ACC112 (cell line): ENCODE measurements around the gene ACE2.
A peak's percentile ranks its signal among the peaks of the same experiment; 100 is the strongest.

Experiments
- H2AFZ ChIP-seq: fragments of 200-600 bp; sonication (generic); one replicate; pipeline ENCODE4 v1.6.0; 2017; ENCODE audit warnings: antibody characterized with exemption, low read length; ENCODE audit not compliant: unreplicated experiment
- H3K27ac ChIP-seq: fragments of 200-600 bp; sonication (generic); 2 replicates; pipeline ENCODE4 v1.5.1; 2014; ENCODE audit warnings: low read depth, mild to moderate bottlenecking, antibody characterized with exemption, low read length, moderate library complexity
- H3K27me3 ChIP-seq: fragments of 200-600 bp; sonication (generic); 2 replicates; pipeline ENCODE4 v1.6.1; 2014; ENCODE audit warnings: mild to moderate bottlenecking, antibody characterized with exemption, low read length, moderate library complexity, mixed read lengths; ENCODE audit not compliant: insufficient read depth
- H3K36me3 ChIP-seq: fragments of 200-600 bp; sonication (generic); 2 replicates; pipeline ENCODE4 v1.6.1; 2016; ENCODE audit warnings: mild to moderate bottlenecking, antibody characterized with exemption, low read length, moderate library complexity, mixed read lengths; ENCODE audit not compliant: insufficient read depth
- H3K4me1 ChIP-seq: fragments of 200-600 bp; sonication (generic); one replicate; pipeline ENCODE4 v1.6.1; 2016; ENCODE audit warnings: low read length, mixed read lengths; ENCODE audit not compliant: insufficient read depth, unreplicated experiment, control insufficient read depth
- H3K4me3 ChIP-seq: fragments of 200-600 bp; sonication (generic); 2 replicates; pipeline ENCODE4 v1.5.1; 2014; ENCODE audit warnings: mild to moderate bottlenecking, low read depth, low read length
- H3K79me2 ChIP-seq: fragments of 200-600 bp; sonication (generic); one replicate; pipeline ENCODE4 v1.6.0; 2016; ENCODE audit warnings: low read length; ENCODE audit not compliant: control insufficient read depth, unreplicated experiment, insufficient read depth

Gene ACE2

DNA sequence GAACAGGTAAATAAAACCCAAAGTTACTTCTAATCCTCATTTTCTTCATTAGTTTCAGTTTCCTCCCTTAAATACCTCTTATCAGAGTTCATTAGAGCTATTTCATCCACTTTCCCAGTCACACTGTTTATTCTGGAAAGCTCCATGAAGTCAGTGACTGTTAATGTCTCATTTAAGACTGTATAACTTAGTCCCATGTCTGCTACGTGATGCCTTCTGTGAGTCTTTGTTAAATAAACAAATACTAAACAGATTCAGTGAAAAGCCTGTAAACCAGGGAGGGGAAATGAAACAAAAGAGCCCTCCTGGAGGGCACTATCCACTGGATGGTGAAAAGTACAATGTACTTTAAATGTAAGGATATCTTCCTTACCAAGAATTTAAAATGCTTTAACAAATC is 24.7 kb downstream of the ACE2 start:
- Histone ChIP-seq H2AFZ (peak overlapping the region; percentile 38), H3K4me1 (no peaks in the 10 kb centered on the region), H3K36me3 (no peaks in the 10 kb centered on the region), H3K79me2 (no peaks in the 10 kb centered on the region), H3K4me3 (no peak overlapping the region), H3K27ac (no peak overlapping the region), H3K27me3 (peaks cover 10% of the 10 kb centered on the region; the same call in 1 of the 2 replicates)

DNA sequence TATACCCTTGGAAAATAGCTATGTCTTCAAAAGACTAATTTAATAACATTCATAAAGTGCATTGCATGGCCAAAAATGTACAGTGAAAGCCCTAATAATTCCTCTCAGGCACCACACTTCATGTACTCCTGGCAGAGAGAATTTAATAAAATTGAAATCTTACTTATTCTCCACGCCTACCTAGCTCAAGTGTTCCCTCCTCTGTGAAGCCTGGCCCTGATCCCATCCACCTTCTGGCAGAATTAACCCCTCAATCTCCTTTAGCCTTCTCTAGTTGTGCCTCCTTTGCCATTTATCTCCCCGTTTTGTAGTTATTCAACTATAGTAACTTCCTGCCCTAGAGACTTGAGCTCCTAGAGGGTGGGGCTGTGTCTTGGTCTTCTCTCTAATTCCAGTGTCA is 26.7 kb downstream of the ACE2 start:
- no peak overlapping the region for H3K4me3 ChIP-seq
- no peak overlapping the region for H3K27ac ChIP-seq
- H2AFZ ChIP-seq: no peak overlapping the region
- H3K36me3 ChIP-seq: no peaks in the 10 kb centered on the region
- H3K4me1 ChIP-seq: no peaks in the 10 kb centered on the region
- no peaks in the 10 kb centered on the region for H3K79me2 ChIP-seq
- H3K27me3 ChIP-seq: peaks cover 21% of the 10 kb centered on the region; the same call in 1 of the 2 replicates

DNA sequence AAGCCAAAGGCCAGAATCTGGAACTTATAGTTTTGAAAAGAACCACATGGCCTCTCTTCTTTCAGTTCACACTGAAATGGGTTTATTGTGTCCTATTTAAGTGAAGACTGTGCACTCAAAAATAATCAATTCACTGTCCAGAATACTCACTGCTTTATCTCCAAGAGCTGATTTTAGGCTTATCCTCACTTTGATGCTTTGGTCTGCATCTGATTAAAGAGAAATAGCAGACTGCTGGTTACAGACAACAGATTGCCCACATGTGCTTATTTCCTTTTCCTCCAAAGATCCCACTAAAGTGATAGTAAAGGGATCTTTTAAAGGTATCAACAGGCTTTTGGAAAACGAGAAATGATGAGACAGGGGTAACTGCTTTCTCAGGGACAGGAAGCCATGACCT is 30.6 kb downstream of the ACE2 start:
- peaks cover 19% of the 10 kb centered on the region; the same call in 1 of the 2 replicates for H3K27me3 ChIP-seq
- no peak overlapping the region for H2AFZ ChIP-seq
- H3K4me3 ChIP-seq: no peak overlapping the region
- no peaks in the 10 kb centered on the region for H3K36me3 ChIP-seq
- no peaks in the 10 kb centered on the region for H3K4me1 ChIP-seq
- H3K27ac ChIP-seq: no peak overlapping the region
- no peaks in the 10 kb centered on the region for H3K79me2 ChIP-seq

DNA sequence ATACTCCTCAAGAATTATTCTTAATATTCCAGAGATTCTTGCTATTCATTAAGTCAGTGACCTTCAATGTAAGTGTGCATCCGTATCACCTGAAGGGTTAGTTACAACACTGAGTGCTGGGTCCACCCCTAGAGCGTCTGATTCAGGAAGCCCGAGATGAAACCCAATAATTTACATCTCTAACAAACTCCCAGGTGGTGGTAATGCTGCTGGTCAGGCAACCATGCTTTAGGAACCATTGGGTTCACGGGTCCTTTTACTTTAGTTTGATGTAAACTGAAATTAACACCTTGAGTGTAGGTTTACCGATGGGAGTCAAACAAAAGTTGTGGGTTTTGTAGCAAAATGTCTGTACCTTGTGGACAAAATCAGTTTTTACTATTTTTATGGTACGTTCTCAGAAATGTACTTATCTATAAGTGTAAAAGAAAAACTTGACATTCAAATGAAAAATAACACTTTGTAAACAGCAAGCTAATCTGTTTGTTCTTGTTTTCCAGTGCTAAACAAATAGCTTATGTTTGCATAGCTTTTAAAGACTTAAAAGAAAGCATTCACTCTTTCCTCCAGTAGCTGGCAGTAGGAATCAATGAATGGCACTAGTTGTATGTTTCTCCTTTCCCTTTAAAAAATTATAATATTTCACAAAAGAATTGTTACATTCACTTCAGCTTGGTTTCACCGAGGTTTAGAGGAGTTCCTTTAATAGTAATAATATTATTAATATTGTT is 32.7 kb downstream of the ACE2 start:
- Histone ChIP-seq H2AFZ (no peak overlapping the region), H3K36me3 (no peaks in the 10 kb centered on the region), H3K4me1 (no peaks in the 10 kb centered on the region), H3K79me2 (no peaks in the 10 kb centered on the region), H3K27me3 (peaks cover 19% of the 10 kb centered on the region; the same call in 1 of the 2 replicates), H3K4me3 (no peak overlapping the region), H3K27ac (no peak overlapping the region)

DNA sequence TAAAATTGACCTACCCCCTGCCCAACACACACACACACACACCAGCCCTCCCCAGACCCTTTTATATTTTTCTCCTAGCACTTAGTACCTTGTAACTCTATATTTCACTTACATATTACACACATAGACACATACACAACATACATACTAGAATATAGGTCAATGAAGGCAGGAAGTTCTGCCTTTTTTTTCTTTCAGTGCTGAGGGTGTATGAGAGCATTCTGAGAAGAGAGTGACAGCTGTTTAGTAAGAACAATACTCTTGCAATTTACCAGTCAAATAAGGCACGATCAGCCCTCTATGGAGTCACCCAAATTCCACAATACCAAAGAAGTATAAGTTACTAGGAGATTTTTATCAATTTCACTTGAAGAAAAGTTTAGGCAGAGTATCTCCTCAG is 33.5 kb downstream of the ACE2 start:
- H3K4me1 ChIP-seq: no peaks in the 10 kb centered on the region
- H3K27me3 ChIP-seq: peaks cover 19% of the 10 kb centered on the region; the same call in 1 of the 2 replicates
- no peak overlapping the region for H3K4me3 ChIP-seq
- H3K36me3 ChIP-seq: no peaks in the 10 kb centered on the region
- H3K27ac ChIP-seq: no peak overlapping the region
- H3K79me2 ChIP-seq: no peaks in the 10 kb centered on the region
- H2AFZ ChIP-seq: no peak overlapping the region

DNA sequence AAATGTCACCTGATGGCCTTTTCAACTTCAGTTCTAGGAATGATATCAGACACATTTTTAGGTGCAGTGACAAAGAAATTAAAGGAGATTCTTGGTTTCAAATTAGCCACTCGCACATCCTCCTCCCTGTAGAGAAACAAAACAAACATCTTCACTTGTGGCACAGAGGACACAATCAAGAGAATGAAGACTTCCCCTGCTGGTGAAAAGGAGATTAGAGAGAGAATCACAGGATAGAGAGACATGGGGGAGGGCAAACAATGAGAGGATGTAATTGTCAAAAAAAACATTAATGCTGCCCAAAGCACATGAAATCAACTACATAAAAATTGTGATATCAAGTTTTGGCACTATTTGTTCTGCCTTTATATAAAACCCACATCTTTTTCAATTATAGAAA is 34.5 kb downstream of the ACE2 start:
- Histone ChIP-seq H2AFZ (no peak overlapping the region), H3K36me3 (no peaks in the 10 kb centered on the region), H3K27me3 (peaks cover 21% of the 10 kb centered on the region; the same call in 1 of the 2 replicates), H3K27ac (no peak overlapping the region), H3K4me3 (no peak overlapping the region), H3K4me1 (no peaks in the 10 kb centered on the region), H3K79me2 (no peaks in the 10 kb centered on the region)

DNA sequence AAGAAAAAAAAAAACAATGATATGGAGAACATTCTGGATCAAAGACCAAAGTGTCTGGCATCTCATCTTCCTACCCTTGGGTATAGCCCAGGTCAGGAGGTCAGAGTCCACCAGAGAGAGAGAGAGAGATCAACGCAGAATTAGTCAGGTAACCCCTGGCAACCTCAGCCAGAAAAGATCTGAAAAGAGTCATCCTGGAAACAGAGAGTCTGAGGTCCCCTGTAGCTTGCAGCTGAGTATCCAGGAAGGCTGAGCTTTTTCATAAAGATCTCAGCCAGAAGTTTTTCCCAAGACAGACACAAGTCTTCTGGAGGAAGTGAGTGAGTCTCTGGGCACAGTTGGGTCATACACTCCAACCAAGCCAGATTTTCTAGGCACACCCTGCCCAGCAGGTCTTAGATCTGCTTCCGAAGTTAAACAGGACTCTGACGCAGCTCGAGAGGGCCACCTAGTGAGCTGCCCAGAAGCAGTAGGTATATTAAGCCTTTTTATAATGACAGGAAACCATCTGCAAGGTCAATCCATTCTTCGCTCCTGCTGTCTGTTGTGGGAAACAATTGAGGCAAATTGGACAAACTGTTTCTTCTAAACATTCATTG is 35.7 kb downstream of the ACE2 start:
- Histone ChIP-seq H3K4me3 (no peak overlapping the region), H3K4me1 (no peaks in the 10 kb centered on the region), H3K27me3 (peaks cover 15% of the 10 kb centered on the region; the same call in 1 of the 2 replicates), H2AFZ (no peak overlapping the region), H3K27ac (no peak overlapping the region), H3K36me3 (no peaks in the 10 kb centered on the region), H3K79me2 (no peaks in the 10 kb centered on the region)

DNA sequence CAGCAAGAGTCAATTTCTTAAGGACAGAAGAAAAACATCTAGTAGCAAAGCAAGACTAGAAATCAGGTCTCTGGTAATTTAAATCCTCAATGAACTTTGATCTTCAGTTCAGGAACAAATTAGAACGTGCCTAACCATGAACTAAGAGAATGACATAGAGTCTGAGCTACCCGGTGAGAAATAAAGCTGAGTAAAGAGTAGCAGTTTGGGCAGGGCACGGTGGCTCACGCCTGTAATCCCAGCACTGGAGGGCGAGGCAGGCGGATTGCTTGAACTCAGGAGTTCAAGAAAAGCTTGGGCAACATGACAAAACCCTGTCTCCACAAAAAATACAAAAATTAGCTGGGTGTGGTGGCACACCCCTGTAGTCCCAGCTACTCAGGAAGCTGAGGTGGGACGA is 37.7 kb downstream of the ACE2 start:
- no peak overlapping the region for H3K27ac ChIP-seq
- H3K36me3 ChIP-seq: no peaks in the 10 kb centered on the region
- no peak overlapping the region for H3K4me3 ChIP-seq
- H3K27me3 ChIP-seq: peaks cover 7% of the 10 kb centered on the region; the same call in 1 of the 2 replicates
- H3K4me1 ChIP-seq: no peaks in the 10 kb centered on the region
- H2AFZ ChIP-seq: no peak overlapping the region
- no peaks in the 10 kb centered on the region for H3K79me2 ChIP-seq

DNA sequence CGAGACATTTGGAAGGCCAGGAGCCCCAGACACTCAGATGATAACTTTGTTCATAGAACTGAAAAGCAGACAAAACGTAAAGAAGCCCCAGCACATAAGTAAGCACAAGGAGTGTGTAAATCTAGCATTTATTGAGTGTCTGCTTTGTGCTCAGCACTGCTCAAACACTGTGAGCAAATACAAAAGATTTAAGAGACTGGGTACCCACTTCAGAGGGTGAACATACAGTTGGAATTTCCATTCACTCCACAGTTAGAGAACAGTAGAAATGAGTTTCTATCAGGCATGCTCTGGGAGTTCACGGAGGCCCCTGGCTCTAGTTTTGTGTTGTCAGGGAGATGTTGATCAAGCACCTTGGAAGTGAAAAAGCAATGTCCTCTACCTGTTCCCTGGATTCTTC is 39.8 kb downstream of the ACE2 start:
- Histone ChIP-seq H2AFZ (no peak overlapping the region), H3K36me3 (no peaks in the 10 kb centered on the region), H3K27ac (no peak overlapping the region), H3K4me1 (no peaks in the 10 kb centered on the region), H3K27me3 (0 out of 2 replicates have a peak, but pooled peaks cover 4% of the 10 kb centered on the region), H3K79me2 (no peaks in the 10 kb centered on the region), H3K4me3 (no peak overlapping the region)

DNA sequence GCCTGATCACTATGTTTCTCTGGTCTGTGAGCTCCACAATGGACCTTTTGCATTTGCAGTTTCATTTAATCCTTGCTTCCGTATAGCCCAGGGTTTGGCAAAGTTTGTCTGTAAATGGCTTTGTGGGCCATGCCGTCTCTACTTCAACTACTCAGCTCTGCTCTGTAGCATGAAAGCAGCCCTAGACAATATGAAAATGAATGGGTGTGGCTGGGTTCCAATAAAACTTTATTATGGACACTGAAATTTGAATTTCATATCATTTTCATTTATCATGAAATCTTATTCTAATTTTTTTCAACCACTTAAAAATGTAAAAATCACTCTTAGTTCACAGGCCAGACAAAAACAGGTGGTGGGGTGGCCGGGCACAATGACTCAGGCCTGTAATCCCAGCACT is 41.5 kb downstream of the ACE2 start:
- H3K27me3 ChIP-seq: 0 out of 2 replicates have a peak, but pooled peaks cover 4% of the 10 kb centered on the region
- H3K4me3 ChIP-seq: no peak overlapping the region
- H3K4me1 ChIP-seq: no peaks in the 10 kb centered on the region
- no peaks in the 10 kb centered on the region for H3K36me3 ChIP-seq
- no peak overlapping the region for H2AFZ ChIP-seq
- H3K27ac ChIP-seq: no peak overlapping the region
- no peaks in the 10 kb centered on the region for H3K79me2 ChIP-seq
